Karpas-422 (cell line): ENCODE data around the gene TMTC1. TPM values are rescaled to one million over a fixed set of nuclear protein-coding genes. Genes with fewer than 3 reads are reported as not detected.

ENCODE experiments used
- DNase-seq: peaks from one replicate; pipeline ENCODE4 v3.0.0-alpha.2; 2015
- H2AFZ ChIP-seq: fragments of 200-600 bp; sonication (generic); 2 replicates; pipeline ENCODE4 v1.6.1; 2014; ENCODE audit warnings: antibody characterized with exemption, low read length, mixed read lengths
- H3K27ac ChIP-seq: fragments of 200-600 bp; sonication (generic); 2 replicates; pipeline ENCODE4 v1.5.1; 2014; ENCODE audit warnings: mild to moderate bottlenecking, low read length, moderate library complexity
- H3K27me3 ChIP-seq: fragments of 200-600 bp; sonication (generic); 2 replicates; pipeline ENCODE4 v1.6.1; 2014; ENCODE audit warnings: low read length, mixed read lengths
- H3K36me3 ChIP-seq: fragments of 200-600 bp; sonication (generic); 2 replicates; pipeline ENCODE4 v1.6.1; 2014; ENCODE audit warnings: low read length, mixed read lengths; ENCODE audit not compliant: insufficient read depth
- H3K4me1 ChIP-seq: fragments of 200-600 bp; sonication (generic); 2 replicates; pipeline ENCODE4 v1.6.1; 2014; ENCODE audit warnings: mild to moderate bottlenecking, low read length, mixed read lengths
- H3K4me2 ChIP-seq: fragments of 200-600 bp; sonication (generic); 2 replicates; pipeline ENCODE4 v1.6.1; 2014; ENCODE audit warnings: low read length, low read depth, mild to moderate bottlenecking; ENCODE audit not compliant: poor library complexity, severe bottlenecking
- H3K4me3 ChIP-seq: fragments of 200-600 bp; sonication (generic); 2 replicates; pipeline ENCODE4 v1.5.1; 2014; ENCODE audit warnings: mild to moderate bottlenecking, antibody characterized with exemption, low read length, mixed read lengths
- H3K79me2 ChIP-seq: fragments of 200-600 bp; sonication (generic); 2 replicates; pipeline ENCODE4 v1.6.1; 2014; ENCODE audit warnings: mild to moderate bottlenecking, low read length, mixed read lengths
- H3K9ac ChIP-seq: fragments of 200-600 bp; sonication (generic); 2 replicates; pipeline ENCODE4 v1.6.0; 2014; ENCODE audit warnings: low read length
- H3K9me2 ChIP-seq: fragments of 200-600 bp; sonication (generic), shearing (Covaris generic); replicated peaks from 2 replicates; pipeline ENCODE4 v1.6.0; 2014; ENCODE audit warnings: mild to moderate bottlenecking, low read length, moderate library complexity; ENCODE audit not compliant: insufficient read depth
- H3K9me3 ChIP-seq: fragments of 300-700, 200-600 bp; sonication (generic); 2 replicates; pipeline ENCODE4 v1.6.1; 2014; ENCODE audit warnings: low read length, mixed read lengths
- H4K20me1 ChIP-seq: fragments of 200-600 bp; sonication (generic); 2 replicates; pipeline ENCODE4 v1.6.1; 2014; ENCODE audit warnings: mild to moderate bottlenecking, antibody characterized with exemption, low read length, low read depth; ENCODE audit not compliant: insufficient read depth
- total RNA-seq: library from RNA; depleted of rRNA; stranded (reverse); fragments of >200 nt; shearing (Covaris generic); gene quantifications from 2 replicates; pipeline ENCODE4 v1.2.3, GENCODE V29; 2014; ENCODE audit warnings: low replicate concordance

Gene TMTC1
- total RNA-seq, 1 experiment from 2014 or later, result not detected

DNA sequence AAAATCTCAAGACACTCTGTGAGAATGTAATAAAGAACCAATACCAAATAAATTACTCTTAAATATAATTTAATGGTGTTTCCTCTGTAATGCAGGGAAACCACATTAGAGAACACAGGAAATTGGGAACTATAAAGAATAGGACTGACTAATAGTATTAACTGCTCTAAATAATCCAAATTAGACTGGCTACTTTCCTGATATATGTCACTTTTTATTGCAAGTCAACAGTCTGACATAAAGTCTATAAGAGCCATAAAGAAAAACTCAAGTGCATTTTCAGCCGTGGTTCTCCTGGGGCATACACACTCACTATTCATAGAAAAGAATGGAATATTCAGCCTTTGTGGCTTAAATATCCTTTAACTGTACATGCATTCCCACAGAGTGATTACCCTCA is 161.5 kb downstream of the TMTC1 start:
- no peaks in the 10 kb centered on the region for H4K20me1 ChIP-seq
- no peak overlapping the region for H2AFZ ChIP-seq
- no peaks in the 10 kb centered on the region for H3K79me2 ChIP-seq
- no peak overlapping the region for H3K9ac ChIP-seq
- DNase-seq, result no peak
- no peaks in the 10 kb centered on the region for H3K4me1 ChIP-seq
- no peak overlapping the region for H3K4me3 ChIP-seq
- H3K27me3 ChIP-seq, result no peaks in the 10 kb centered on the region
- no peaks in the 10 kb centered on the region for H3K36me3 ChIP-seq
- H3K4me2 ChIP-seq, result no peak overlapping the region
- no peaks in the 10 kb centered on the region for H3K9me2 ChIP-seq
- no peak overlapping the region for H3K27ac ChIP-seq
- no peaks in the 10 kb centered on the region for H3K9me3 ChIP-seq

DNA sequence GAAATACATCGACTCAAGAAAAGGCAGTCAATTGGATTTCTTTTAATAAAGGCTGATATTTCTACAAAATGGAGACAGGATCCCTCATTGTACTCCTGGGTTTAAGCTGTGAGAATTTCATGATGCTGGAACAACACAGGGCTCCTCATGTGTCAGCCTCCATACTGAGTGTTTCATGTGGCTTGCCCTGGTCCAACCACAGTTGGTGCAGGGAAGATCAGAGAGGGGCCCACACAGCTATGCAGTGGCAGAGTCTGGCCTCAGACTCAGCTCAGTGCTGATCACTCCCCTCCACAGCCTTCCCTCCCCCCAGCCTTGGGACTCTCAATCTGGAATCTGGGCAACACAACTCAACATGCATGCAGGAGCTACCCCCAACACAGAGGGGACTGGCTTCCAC is 163.7 kb downstream of the TMTC1 start:
- H2AFZ ChIP-seq, result no peak overlapping the region
- H3K9me3 ChIP-seq, result no peaks in the 10 kb centered on the region
- no peaks in the 10 kb centered on the region for H3K36me3 ChIP-seq
- DNase-seq, result no peak
- no peaks in the 10 kb centered on the region for H3K4me1 ChIP-seq
- no peak overlapping the region for H3K27ac ChIP-seq
- no peak overlapping the region for H3K4me2 ChIP-seq
- no peaks in the 10 kb centered on the region for H3K27me3 ChIP-seq
- no peaks in the 10 kb centered on the region for H4K20me1 ChIP-seq
- no peak overlapping the region for H3K9ac ChIP-seq
- no peaks in the 10 kb centered on the region for H3K9me2 ChIP-seq
- no peak overlapping the region for H3K4me3 ChIP-seq
- H3K79me2 ChIP-seq, result no peaks in the 10 kb centered on the region

DNA sequence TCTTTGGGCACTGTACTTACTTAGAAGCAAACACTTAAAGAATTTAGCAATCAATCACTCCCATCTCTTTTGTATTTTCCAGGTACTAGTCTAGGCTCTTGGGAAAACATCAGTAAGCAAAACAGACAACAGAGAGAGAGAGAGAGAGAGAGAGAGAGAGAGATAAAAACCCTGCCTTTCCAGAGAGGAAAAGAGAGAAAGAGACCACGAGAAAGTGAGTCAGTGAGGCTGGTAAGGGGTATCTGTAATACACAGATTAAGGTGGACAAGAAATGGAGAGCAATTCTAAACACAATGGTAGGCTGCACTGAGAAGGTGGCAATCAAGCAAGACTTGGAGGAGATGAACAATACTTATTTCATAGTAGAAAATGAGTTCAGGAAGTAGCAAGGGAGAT is 166.3 kb downstream of the TMTC1 start:
- H3K9ac ChIP-seq, result no peak overlapping the region

DNA sequence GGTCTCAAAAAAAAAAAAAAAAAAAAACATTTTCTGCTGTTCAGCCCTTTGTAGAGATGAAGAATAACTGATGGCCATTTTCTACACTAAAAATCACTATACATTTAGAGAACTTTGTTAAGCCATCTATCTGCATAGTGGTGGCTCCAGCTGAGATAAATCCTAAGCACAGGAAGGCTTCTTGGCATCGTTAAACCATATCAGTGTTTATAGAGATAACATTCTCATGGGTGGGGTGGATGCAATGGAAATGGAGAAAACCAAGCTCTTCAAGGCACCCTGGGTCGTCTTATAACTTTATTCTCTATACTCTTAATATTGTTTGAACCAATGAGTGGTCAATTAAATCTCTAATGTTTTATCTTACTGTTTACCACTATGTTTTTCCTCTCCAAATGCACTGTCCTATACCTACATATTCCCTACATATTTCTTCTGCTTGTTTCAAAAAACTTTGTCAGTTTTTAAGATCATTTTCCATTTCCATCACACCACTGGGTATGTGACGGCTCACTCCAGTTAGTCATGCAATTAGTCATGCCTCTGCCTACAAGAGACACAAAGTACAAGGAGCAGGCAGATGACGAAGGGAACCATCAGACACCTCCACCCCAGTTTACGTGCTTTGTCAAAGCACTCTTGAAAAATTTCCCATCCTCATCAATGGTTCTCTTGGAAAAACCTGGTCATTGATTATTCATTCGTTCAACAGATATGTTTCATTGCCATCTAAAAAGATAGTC is 166.9 kb downstream of the TMTC1 start:
- Histone ChIP-seq H3K9me2 (no peaks in the 10 kb centered on the region), H3K36me3 (no peaks in the 10 kb centered on the region), H3K4me2 (no peak overlapping the region), H3K4me1 (no peaks in the 10 kb centered on the region), H4K20me1 (no peaks in the 10 kb centered on the region), H2AFZ (no peak overlapping the region), H3K9me3 (no peaks in the 10 kb centered on the region), H3K79me2 (no peaks in the 10 kb centered on the region), H3K27me3 (no peaks in the 10 kb centered on the region), H3K4me3 (no peak overlapping the region), H3K27ac (no peak overlapping the region), H3K9ac (no peak overlapping the region)
- DNase-seq, result no peak

More for the DNA sequence above, 166.3 kb downstream of the TMTC1 start:
- Histone ChIP-seq H3K27me3 (no peaks in the 10 kb centered on the region), H3K4me3 (no peak overlapping the region), H3K36me3 (no peaks in the 10 kb centered on the region), H3K9me2 (no peaks in the 10 kb centered on the region), H3K4me2 (no peak overlapping the region), H3K4me1 (no peaks in the 10 kb centered on the region), H4K20me1 (no peaks in the 10 kb centered on the region), H3K27ac (no peak overlapping the region), H2AFZ (no peak overlapping the region), H3K79me2 (no peaks in the 10 kb centered on the region), H3K9me3 (no peaks in the 10 kb centered on the region)
- no peak for DNase-seq

DNA sequence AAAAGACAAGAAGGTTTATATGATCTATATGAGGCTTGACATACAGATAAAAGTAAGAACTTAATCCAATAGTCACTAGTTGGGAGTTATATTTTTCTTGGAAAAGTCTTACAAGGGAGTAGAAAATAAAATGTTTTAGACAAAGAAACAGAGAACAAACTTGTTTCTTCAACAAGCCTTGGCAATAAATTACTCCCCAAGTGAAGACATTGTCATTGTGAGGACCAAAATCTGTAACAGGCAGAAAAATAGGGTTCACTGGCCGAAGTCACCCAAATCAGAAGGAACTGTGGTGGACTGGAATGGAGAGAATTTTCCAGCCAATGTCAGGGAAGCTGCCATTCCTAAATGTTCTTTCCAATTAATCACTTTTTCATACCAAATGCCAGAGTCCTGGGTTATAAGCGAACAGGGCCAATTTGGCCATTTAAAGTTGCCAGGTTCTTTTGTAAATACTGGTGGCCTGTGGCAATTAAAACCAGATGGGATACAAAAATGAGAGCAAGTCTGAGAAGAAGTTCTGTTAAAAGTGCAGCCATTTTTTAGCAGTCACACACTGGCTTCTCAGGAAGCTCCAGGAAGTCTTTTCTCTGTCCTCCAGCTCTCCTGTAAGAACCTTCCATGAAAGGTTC is 168.9 kb downstream of the TMTC1 start:
- H3K4me3 ChIP-seq, result no peak overlapping the region
- no peaks in the 10 kb centered on the region for H4K20me1 ChIP-seq
- H3K36me3 ChIP-seq, result no peaks in the 10 kb centered on the region
- no peaks in the 10 kb centered on the region for H3K9me3 ChIP-seq
- H3K4me2 ChIP-seq, result no peak overlapping the region
- H3K27me3 ChIP-seq, result no peaks in the 10 kb centered on the region
- no peaks in the 10 kb centered on the region for H3K79me2 ChIP-seq
- H3K9me2 ChIP-seq, result no peaks in the 10 kb centered on the region
- no peak overlapping the region for H2AFZ ChIP-seq
- H3K27ac ChIP-seq, result no peak overlapping the region
- no peaks in the 10 kb centered on the region for H3K4me1 ChIP-seq
- DNase-seq, result no peak
- no peak overlapping the region for H3K9ac ChIP-seq

DNA sequence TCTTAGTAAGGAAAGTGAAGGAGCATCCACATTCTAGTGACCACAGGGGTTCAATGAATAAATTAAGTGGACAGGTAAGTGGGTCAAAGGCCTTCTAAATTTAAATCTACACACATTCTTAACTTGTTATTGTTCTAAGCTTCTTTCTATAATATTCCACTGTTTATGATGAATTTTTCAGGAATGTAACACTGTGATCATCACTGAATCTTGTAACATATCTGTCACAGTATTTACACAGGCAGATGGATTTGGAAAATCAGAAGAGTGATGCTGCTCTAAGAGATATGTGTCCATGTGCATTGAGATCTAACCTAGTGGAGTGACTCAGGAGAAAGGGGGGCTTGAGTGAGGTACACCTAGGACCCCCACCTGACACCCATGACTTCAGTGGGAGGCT is 170.8 kb downstream of the TMTC1 start:
- no peaks in the 10 kb centered on the region for H3K79me2 ChIP-seq
- no peak overlapping the region for H3K9ac ChIP-seq
- no peak overlapping the region for H3K27ac ChIP-seq
- no peaks in the 10 kb centered on the region for H3K9me3 ChIP-seq
- no peaks in the 10 kb centered on the region for H3K27me3 ChIP-seq
- H3K4me3 ChIP-seq, result no peak overlapping the region
- H3K36me3 ChIP-seq, result no peaks in the 10 kb centered on the region
- H2AFZ ChIP-seq, result no peak overlapping the region
- H3K4me2 ChIP-seq, result no peak overlapping the region
- no peaks in the 10 kb centered on the region for H3K9me2 ChIP-seq
- DNase-seq, result no peak
- no peaks in the 10 kb centered on the region for H3K4me1 ChIP-seq
- H4K20me1 ChIP-seq, result no peaks in the 10 kb centered on the region

DNA sequence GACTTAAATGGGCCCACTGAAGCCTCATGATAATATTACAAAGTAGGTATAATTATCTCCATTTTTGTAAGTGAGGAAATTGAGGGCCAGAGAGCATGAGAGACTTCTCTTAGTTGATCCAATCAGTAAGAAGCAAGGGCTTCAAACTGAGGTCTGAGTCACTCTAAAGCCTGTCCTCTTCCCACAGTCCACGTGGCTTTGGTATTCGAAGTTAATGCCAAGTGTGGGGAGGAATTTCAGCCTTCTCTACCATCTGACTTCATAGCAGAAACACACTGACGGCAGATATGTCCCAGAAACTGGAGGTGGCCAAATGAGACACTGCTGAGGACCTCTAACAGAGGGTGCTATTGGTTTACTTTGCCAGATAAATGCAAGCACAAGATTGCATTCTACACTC is 171.8 kb downstream of the TMTC1 start:
- Histone ChIP-seq H3K27ac (no peak overlapping the region), H3K9me3 (no peaks in the 10 kb centered on the region), H3K79me2 (no peaks in the 10 kb centered on the region), H3K27me3 (no peaks in the 10 kb centered on the region), H3K4me1 (no peaks in the 10 kb centered on the region), H3K4me3 (no peak overlapping the region), H3K9me2 (no peaks in the 10 kb centered on the region), H4K20me1 (no peaks in the 10 kb centered on the region), H2AFZ (no peak overlapping the region), H3K4me2 (no peak overlapping the region), H3K36me3 (no peaks in the 10 kb centered on the region), H3K9ac (no peak overlapping the region)
- no peak for DNase-seq

DNA sequence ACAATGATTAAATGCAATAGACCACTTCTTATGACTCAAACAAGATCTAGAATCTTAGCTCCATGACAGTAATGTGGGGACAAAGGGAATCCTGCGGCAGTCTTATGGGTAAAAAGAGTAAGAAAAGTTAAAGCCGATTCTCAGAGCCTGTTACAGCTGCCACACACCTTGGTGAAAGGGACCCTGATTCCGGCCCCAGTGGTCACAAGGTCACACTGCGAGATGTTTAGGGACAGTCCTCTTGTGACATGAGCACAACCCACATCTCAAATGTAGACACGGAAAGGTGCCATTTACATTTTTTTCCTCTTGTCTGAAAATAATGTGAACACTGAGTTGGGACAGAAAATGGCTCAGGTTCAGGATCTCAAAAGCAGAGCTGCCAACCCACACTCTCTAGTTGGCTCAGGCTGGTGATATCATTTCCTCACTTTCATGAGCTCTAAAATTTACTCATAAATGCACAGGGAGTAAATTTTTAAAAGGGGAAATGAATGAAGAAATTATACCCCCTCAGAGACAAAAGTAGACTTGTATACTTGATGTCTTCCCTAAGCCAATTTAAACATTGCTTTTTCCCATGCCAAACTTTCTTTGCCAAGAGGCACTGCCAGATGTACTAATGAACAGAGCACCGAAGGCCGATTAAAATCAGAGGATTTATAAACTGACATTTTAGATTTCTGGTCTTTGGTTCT is 173.1 kb downstream of the TMTC1 start:
- no peak overlapping the region for H3K4me3 ChIP-seq
- no peak overlapping the region for H2AFZ ChIP-seq
- no peaks in the 10 kb centered on the region for H3K36me3 ChIP-seq
- no peak overlapping the region for H3K9ac ChIP-seq
- no peaks in the 10 kb centered on the region for H3K27me3 ChIP-seq
- no peaks in the 10 kb centered on the region for H3K9me3 ChIP-seq
- H3K4me1 ChIP-seq, result no peaks in the 10 kb centered on the region
- no peaks in the 10 kb centered on the region for H4K20me1 ChIP-seq
- H3K79me2 ChIP-seq, result no peaks in the 10 kb centered on the region
- no peak overlapping the region for H3K27ac ChIP-seq
- DNase-seq, result no peak
- H3K9me2 ChIP-seq, result no peaks in the 10 kb centered on the region
- H3K4me2 ChIP-seq, result no peak overlapping the region
